ENCODE data around the gene LUC7L. TPM values are rescaled to one million over a fixed set of nuclear protein-coding genes. Genes with fewer than 3 reads are reported as not detected.
"Not testable (repeated sequence)": the region's sequence is repeated elsewhere in the genome, so short reads cannot be mapped to it uniquely, and the experiment has no call there.

Gene LUC7L
- total and polyA plus RNA-seq, 3 experiments from 2014 or later, result 9.2 to 80.0 (median 78.5) TPM

DNA sequence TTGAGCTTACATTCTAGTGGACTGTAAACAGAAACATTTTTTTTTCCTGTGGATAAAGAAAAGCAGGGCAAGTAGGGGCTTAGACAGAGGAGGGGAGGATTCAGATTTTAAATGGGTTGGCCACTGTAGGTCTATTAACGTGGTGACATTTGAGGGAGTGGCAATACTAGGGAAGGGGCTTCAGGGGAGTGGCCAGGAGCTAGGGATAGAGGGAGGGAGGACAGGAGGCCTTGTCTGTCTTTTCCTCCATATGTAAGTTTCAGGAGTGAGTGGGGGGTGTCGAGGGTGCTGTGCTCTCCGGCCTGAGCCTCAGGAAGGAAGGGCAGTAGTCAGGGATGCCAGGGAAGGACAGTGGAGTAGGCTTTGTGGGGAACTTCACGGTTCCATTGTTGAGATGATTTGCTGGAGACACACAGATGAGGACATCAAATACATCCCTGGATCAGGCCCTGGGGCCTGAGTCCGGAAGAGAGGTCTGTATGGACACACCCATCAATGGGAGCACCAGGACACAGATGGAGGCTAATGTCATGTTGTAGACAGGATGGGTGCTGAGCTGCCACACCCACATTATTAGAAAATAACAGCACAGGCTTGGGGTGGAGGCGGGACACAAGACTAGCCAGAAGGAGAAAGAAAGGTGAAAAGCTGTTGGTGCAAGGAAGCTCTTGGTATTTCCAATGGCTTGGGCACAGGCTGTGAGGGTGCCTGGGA lies 70.0 kb downstream of the LUC7L start:
- no peak overlapping the region for H3K4me3 ChIP-seq (ENCODE audit: low read length)
- Mint-ChIP-seq H3K4me1 (peaks cover 5 to 8% (median 7%) of the 10 kb centered on the region in 3 donors), H3K4me3 (no peak overlapping the region), H3K27ac (peak overlapping the region in 2 of 8 donors; percentile 27 to 67), H3K27me3 (peaks cover 29 to 44% of the 10 kb centered on the region in 2 donors), H3K9me3 (no peaks in the 10 kb centered on the region), H3K36me3 (peaks cover 0 to 4% (median 0%) of the 10 kb centered on the region in 3 donors)
- no peaks in the 10 kb centered on the region for H3K36me3 ChIP-seq (ENCODE audit: insufficient read depth, low read length)
- H3K4me1 ChIP-seq (ENCODE audit: insufficient read depth, low read length), result peaks cover 8% of the 10 kb centered on the region
- H3K27me3 ChIP-seq (ENCODE audit: insufficient read depth, low read length, poor library complexity, severe bottlenecking), result peaks cover 9% of the 10 kb centered on the region
- ChIA-PET POLR2A (interaction anchor here (0.6 kb wide), 1 partner anchor 66 kb away, joined by 5 read pairs; no protein-coding TSS in a partner anchor), CTCF (interaction anchor here (1.2 kb wide), 1 partner anchor 42 kb away, joined by 3 read pairs; no protein-coding TSS in a partner anchor)
- no peak for DNase-seq
- H3K27ac ChIP-seq (ENCODE audit: low read depth, low read length), result no peak overlapping the region
- no peaks in the 10 kb centered on the region for H3K9me3 ChIP-seq (ENCODE audit: low read length)

DNA sequence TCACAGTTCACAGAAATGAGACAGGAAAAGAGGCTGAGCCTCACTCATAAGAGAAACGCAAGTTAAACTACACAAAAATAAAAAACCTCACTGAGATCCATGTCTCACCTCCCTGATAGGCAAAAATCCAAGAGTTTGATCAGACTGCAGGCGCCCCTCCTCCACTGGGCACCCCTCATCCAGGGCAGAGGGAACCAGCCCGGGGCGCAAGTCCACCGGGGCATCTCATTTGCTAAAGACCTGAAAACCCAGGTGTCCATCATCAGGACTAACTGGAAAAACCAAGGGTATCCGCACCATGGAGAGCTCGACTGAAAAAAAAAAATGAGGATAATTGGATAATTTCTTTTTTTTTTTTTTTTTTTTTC lies 74.2 kb downstream of the LUC7L start:
- Histone ChIP-seq H3K9me3 (ENCODE audit: low read length) (no peaks in the 10 kb centered on the region), H3K4me3 (ENCODE audit: low read length) (peak overlapping the region; percentile 37), H3K27ac (ENCODE audit: low read depth, low read length) (peak overlapping the region; percentile 6), H3K4me1 (ENCODE audit: insufficient read depth, low read length) (peaks cover 9% of the 10 kb centered on the region), H3K27me3 (ENCODE audit: insufficient read depth, low read length, poor library complexity, severe bottlenecking) (peaks cover 10% of the 10 kb centered on the region), H3K36me3 (ENCODE audit: insufficient read depth, low read length) (no peaks in the 10 kb centered on the region)
- peaks cover 5 to 10% (median 7%) of the 10 kb centered on the region in 3 donors for H3K4me1 Mint-ChIP-seq
- DNase-seq, result peak in 1 of 5 donors; percentile 17
- peaks cover 0 to 4% (median 0%) of the 10 kb centered on the region in 3 donors for H3K36me3 Mint-ChIP-seq
- H3K9me3 Mint-ChIP-seq, result no peaks in the 10 kb centered on the region
- ChIA-PET CTCF (interaction anchor here (1.1 kb wide), 1 partner anchor 48 kb away, joined by 3 read pairs; no protein-coding TSS in a partner anchor), POLR2A (no interaction called here)
- peak overlapping the region in 1 of 8 donors; percentile 20 for H3K27ac Mint-ChIP-seq
- H3K4me3 Mint-ChIP-seq, result peak overlapping the region; percentile 71 to 84 (median 81)
- H3K27me3 Mint-ChIP-seq, result peaks cover 29 to 42% of the 10 kb centered on the region in 2 donors

DNA sequence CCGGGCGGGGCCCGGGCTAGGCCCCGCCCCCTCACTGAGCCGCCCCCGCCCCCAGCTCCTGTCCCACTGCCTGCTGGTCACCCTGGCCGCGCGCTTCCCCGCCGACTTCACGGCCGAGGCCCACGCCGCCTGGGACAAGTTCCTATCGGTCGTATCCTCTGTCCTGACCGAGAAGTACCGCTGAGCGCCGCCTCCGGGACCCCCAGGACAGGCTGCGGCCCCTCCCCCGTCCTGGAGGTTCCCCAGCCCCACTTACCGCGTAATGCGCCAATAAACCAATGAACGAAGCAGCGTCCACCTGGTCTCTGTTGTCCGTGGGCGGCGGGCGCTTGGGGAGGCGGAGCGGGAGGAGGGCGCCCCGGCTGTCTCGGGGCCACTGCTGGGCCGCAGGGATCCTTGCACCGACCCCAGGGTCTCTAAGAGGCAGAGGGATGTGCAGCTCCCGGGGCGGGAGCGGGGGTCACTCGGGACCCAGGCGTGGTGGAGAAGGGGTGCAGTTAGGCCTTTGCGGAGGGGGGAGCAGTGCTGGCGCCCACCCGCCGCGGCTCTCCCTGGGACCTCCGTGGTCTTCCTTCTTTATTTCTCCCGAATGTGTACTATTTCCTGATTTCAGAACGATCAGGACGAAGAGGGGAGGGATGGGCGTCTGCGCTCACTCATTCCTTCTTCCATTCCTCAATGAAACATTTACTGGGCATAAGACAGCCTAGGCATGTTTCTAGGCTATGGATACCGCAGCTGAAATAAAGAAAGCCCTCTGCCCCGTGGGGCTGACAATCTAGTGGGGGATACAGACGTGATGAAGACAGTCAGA lies 74.8 kb downstream of the LUC7L start:
- no peaks in the 10 kb centered on the region for H3K9me3 Mint-ChIP-seq
- peak overlapping the region; percentile 37 for H3K4me3 ChIP-seq (ENCODE audit: low read length)

DNA sequence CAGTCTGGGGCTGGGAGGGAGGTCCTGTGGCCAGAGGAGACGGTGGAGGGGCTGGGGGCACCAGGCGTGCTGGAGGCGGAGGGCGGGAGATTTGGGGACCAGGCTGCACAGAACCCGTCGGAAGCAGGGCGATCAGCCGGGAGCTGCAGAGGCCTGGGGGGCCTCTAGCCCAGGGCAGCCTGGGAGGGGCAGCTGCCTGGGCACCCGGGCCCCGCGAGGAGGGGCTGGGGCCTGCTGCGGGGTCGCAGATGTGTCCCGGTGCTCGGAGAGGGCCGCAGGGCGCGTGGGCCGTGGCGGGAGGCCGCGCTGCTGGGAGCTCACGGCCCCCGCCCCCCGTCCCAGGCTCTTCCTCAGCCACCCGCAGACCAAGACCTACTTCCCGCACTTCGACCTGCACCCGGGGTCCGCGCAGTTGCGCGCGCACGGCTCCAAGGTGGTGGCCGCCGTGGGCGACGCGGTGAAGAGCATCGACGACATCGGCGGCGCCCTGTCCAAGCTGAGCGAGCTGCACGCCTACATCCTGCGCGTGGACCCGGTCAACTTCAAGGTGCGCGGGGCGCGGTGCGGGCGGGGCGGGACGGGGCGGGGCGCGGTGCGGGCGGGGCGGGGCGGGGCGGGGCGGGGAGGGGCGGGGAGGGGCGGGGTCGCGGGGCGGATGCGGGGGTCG lies 75.6 kb downstream of the LUC7L start:
- CTCF ChIA-PET; H3K27ac ChIP-seq (ENCODE audit: low read depth, low read length); POLR2A ChIA-PET; H3K9me3 ChIP-seq (ENCODE audit: low read length); H3K36me3 ChIP-seq (ENCODE audit: insufficient read depth, low read length); H3K36me3 Mint-ChIP-seq; H3K9me3 Mint-ChIP-seq; H3K4me3 ChIP-seq (ENCODE audit: low read length); H3K27ac Mint-ChIP-seq; H3K27me3 ChIP-seq (ENCODE audit: insufficient read depth, low read length, poor library complexity, severe bottlenecking); H3K4me3 Mint-ChIP-seq; H3K4me1 ChIP-seq (ENCODE audit: insufficient read depth, low read length): not testable (repeated sequence)
- Mint-ChIP-seq H3K27me3 (peaks cover 26 to 34% of the 10 kb centered on the region in 2 donors), H3K4me1 (peaks cover 5 to 10% (median 7%) of the 10 kb centered on the region in 3 donors)
- DNase-seq, result peak in 1 of 5 donors; percentile 5

More for the DNA sequence above, 74.8 kb downstream of the LUC7L start:
- H3K27ac ChIP-seq (ENCODE audit: low read depth, low read length), result peak overlapping the region; percentile 6
- peaks cover 9% of the 10 kb centered on the region for H3K4me1 ChIP-seq (ENCODE audit: insufficient read depth, low read length)
- Mint-ChIP-seq H3K4me3 (peak overlapping the region; percentile 71 to 84 (median 81)), H3K27ac (peak overlapping the region in 1 of 8 donors; percentile 20), H3K27me3 (peaks cover 28 to 39% of the 10 kb centered on the region in 2 donors), H3K36me3 (peaks cover 0 to 4% (median 0%) of the 10 kb centered on the region in 3 donors), H3K4me1 (peaks cover 5 to 10% (median 7%) of the 10 kb centered on the region in 3 donors)
- no peaks in the 10 kb centered on the region for H3K36me3 ChIP-seq (ENCODE audit: insufficient read depth, low read length)
- DNase-seq, result peak in 3 of 5 donors; percentile 10 to 50 (median 21)
- no peaks in the 10 kb centered on the region for H3K9me3 ChIP-seq (ENCODE audit: low read length)
- ChIA-PET POLR2A (no interaction called here), CTCF (no interaction called here)
- peaks cover 10% of the 10 kb centered on the region for H3K27me3 ChIP-seq (ENCODE audit: insufficient read depth, low read length, poor library complexity, severe bottlenecking)

DNA sequence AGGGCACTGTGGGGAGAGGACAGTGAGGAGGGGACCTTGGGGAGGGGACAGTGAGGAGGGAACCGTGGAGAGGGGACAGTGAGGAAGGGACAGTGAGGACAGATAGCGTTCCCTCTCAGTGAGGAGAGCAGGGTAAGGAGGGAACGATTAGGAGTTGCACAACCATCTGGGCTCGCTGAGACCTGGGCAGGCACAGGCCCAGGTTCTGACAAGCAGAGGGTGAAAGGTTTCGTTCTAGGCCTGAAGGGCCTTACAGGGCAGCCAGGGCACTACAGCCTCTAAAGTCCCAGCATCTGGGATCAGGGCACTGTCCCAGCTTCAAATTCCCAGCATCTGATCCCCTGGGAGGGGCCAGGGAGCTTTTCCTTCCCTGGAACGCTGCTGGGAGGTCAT lies 76.1 kb downstream of the LUC7L start:
- H3K36me3 ChIP-seq (ENCODE audit: insufficient read depth, low read length); DNase-seq; H3K9me3 ChIP-seq (ENCODE audit: low read length); H3K36me3 Mint-ChIP-seq; H3K27me3 ChIP-seq (ENCODE audit: insufficient read depth, low read length, poor library complexity, severe bottlenecking); H3K27ac ChIP-seq (ENCODE audit: low read depth, low read length); H3K4me3 ChIP-seq (ENCODE audit: low read length); CTCF ChIA-PET; H3K4me1 ChIP-seq (ENCODE audit: insufficient read depth, low read length); POLR2A ChIA-PET; H3K9me3 Mint-ChIP-seq: not testable (repeated sequence)
- H3K4me1 Mint-ChIP-seq, result peaks cover 5 to 10% (median 7%) of the 10 kb centered on the region in 3 donors
- H3K27ac Mint-ChIP-seq, result peak overlapping the region in 1 of 8 donors; percentile 43
- peaks cover 26 to 30% of the 10 kb centered on the region in 2 donors for H3K27me3 Mint-ChIP-seq
- peak overlapping the region in 2 of 7 donors; percentile 48 to 76 for H3K4me3 Mint-ChIP-seq

DNA sequence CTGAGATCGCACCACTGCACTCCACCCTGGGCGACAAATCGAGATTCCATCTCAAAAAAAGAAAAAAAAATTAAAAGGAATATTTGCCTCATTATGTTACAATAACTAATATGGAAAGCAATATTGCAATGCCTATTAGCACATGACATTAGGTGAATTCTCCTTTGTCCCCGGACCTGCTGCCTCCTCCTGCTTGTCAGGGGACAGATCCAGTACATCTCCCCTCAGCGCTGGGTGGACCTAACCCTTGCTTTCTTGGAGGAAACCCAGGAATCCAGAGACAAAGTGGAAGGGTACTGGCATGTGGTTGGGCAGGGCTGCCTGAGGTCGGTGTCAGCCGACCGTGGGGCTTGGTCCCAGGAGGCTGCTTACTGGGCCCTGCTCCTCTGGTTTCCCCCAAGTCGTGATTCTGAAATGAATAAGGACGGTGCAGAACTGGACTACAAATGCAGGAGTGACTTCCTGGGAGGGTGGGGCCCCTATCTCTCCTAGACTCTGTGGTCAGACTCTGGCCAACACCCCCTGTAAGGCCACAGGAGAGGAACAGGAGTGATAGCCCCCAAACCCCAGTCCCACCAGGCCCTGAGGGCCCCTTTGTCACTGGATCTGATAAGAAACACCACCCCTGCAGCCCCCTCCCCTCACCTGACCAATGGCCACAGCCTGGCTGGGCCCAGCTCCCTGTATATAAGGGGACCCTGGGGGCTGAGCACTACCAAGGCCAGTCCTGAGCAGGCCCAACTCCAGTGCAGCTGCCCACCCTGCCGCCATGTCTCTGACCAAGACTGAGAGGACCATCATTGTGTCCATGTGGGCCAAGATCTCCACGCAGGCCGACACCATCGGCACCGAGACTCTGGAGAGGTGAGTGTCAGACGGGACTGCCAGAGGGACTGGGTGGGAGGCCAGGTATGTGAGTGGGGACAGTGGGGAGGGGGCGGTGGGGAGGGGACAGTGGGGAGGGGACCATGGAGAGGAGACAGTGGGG lies 76.8 kb downstream of the LUC7L start, which contains the start of gene HBZ:
HBZ (plus strand) TSS at position 504 of the 988 bp plus-strand sequence; CDS start at position 770, 266 bp downstream.
- Histone ChIP-seq H3K4me1 (ENCODE audit: insufficient read depth, low read length) (peaks cover 9% of the 10 kb centered on the region), H3K27me3 (ENCODE audit: insufficient read depth, low read length, poor library complexity, severe bottlenecking) (peaks cover 10% of the 10 kb centered on the region), H3K4me3 (ENCODE audit: low read length) (no peak within 1 kb of the TSS), H3K27ac (ENCODE audit: low read depth, low read length) (peak within 1 kb of the TSS; percentile 24), H3K36me3 (ENCODE audit: insufficient read depth, low read length) (no peaks in the 10 kb centered on the region), H3K9me3 (ENCODE audit: low read length) (no peaks in the 10 kb centered on the region)
- DNase-seq, result no peak
- Mint-ChIP-seq H3K9me3 (no peaks in the 10 kb centered on the region), H3K36me3 (peaks cover 0 to 4% (median 0%) of the 10 kb centered on the region in 3 donors), H3K27ac (peak within 1 kb of the TSS in 1 of 8 donors; percentile 43), H3K27me3 (peaks cover 26% of the 10 kb centered on the region in 2 donors), H3K4me3 (peak within 1 kb of the TSS in 4 of 7 donors; percentile 32 to 76 (median 42)), H3K4me1 (peaks cover 5 to 10% (median 7%) of the 10 kb centered on the region in 3 donors)
- ChIA-PET CTCF (no interaction called here), POLR2A (no interaction called here)

DNA sequence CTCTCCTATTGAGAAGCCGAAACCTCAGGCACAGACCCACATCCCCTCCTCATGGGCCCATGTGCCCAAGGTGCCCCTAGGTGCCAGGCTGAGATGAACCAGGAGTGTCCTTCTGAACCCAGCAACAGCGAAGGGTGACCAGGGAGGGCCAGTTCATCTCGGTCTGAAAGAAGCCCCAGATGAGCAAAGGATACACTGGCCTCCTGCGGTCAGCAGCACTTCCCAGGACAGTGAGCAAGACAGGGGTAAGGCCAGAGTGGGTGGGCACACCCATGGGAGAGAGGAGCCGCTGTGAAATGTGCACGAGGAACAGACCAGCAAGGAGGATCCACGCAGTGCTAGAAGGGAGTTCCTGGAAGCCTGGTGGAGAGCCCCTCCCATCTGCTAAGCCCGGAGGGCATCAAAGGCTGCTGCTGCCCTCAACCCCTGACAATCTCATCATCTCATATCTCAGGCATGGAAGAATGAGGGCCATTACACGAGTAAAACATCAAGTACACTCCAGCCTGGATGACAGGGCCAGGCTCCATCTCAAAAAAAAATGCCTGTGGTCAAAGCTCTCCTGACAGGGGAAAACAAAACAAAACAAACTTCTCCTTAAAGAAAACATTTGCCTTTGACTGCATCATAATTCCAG lies 80.1 kb downstream of the LUC7L start:
- ChIA-PET CTCF (no interaction called here), POLR2A (no interaction called here)
- Mint-ChIP-seq H3K4me3 (no peak overlapping the region), H3K9me3 (no peaks in the 10 kb centered on the region), H3K27ac (peak overlapping the region in 1 of 8 donors; percentile 68), H3K27me3 (peaks cover 14 to 27% of the 10 kb centered on the region in 2 donors), H3K36me3 (no peaks in the 10 kb centered on the region), H3K4me1 (peaks cover 0 to under 1% (median 0%) of the 10 kb centered on the region in 3 donors)
- Histone ChIP-seq H3K27ac (ENCODE audit: low read depth, low read length) (no peak overlapping the region), H3K4me3 (ENCODE audit: low read length) (no peak overlapping the region), H3K4me1 (ENCODE audit: insufficient read depth, low read length) (no peaks in the 10 kb centered on the region), H3K27me3 (ENCODE audit: insufficient read depth, low read length, poor library complexity, severe bottlenecking) (no peaks in the 10 kb centered on the region), H3K9me3 (ENCODE audit: low read length) (no peaks in the 10 kb centered on the region), H3K36me3 (ENCODE audit: insufficient read depth, low read length) (no peaks in the 10 kb centered on the region)
- DNase-seq, result no peak
